GM12878 (cell line): Measurements from ENCODE around the gene CEP83. TPM values are rescaled to one million over a fixed set of nuclear protein-coding genes. Genes with fewer than 3 reads are reported as not detected.

Experiments used
- ATAC-seq: fragments of 200-7000 bp; cut with Tn5 transposase; 3 replicates; pipeline ENCODE4 v1.9.1; 2020; ENCODE audit warnings: mild to moderate bottlenecking, moderate library complexity
- BruUV-seq: library from RNA; stranded (reverse); fragments of 400-500 nt; replicated peaks from 2 replicates; lab custom pipeline; 2021; lab: Mats Ljungman, UMichigan
- CTCF ChIA-PET: fragments of 300-600 bp; sonication (Branson Sonifier 250); formaldehyde crosslinking; extraction: SDS; loops from one replicate; lab custom pipeline; 2021; ENCODE audit warnings: inconsistent platforms; lab: Yijun Ruan, JAX
- POLR2A ChIA-PET: fragments of 350-600 bp; formaldehyde crosslinking; extraction: SDS; loops from one replicate; lab custom pipeline; 2021; ENCODE audit warnings: inconsistent platforms; lab: Charles Lee
- RAD21 ChIA-PET: fragments of 300-600 bp; sonication (Branson Sonifier 250); formaldehyde crosslinking; loops from one replicate; lab custom pipeline; 2023; ENCODE audit warnings: antibody characterized with exemption; ENCODE audit not compliant: unreplicated experiment; lab: Charles Lee
- SMC1A ChIA-PET: fragments of 300-600 bp; sonication (Branson Sonifier 250); formaldehyde crosslinking; loops from one replicate; lab custom pipeline; 2023; ENCODE audit not compliant: unreplicated experiment, uncharacterized antibody; lab: Charles Lee
- DNase-seq: peaks from one replicate; pipeline ENCODE4 v3.0.0-alpha.2; 2011; ENCODE audit warnings: low read depth, low spot score
- FAIRE-seq: peaks from 3 replicates; lab custom pipeline; 2011; peaks lifted over from hg19 to GRCh38; lab: Jason Lieb, UNC
- H2AFZ ChIP-seq: 2 replicates; pipeline ENCODE4 v1.6.0; 2011; ENCODE audit warnings: low read depth, low read length, control low read depth; ENCODE audit not compliant: control insufficient read depth
- H3K27ac ChIP-seq: 2 replicates; pipeline ENCODE4 v1.5.1; 2011; ENCODE audit warnings: control low read depth; ENCODE audit not compliant: control insufficient read depth, insufficient read depth
- H3K27me3 ChIP-seq, 2 experiments: replicated peaks in 1 of 2; 2 replicates each; pipeline versions ENCODE4 v1.6.0 to v1.6.1; 2011; ENCODE audit warnings: low read length in 1 of 2; ENCODE audit not compliant: control insufficient read depth in 2 of 2, insufficient read depth in 2 of 2
- H3K36me3 ChIP-seq, 2 experiments: 2 replicates each; pipeline ENCODE4 v1.5.1; 2011; ENCODE audit warnings: low read length in 1 of 2; ENCODE audit not compliant: control insufficient read depth in 2 of 2, insufficient read depth in 2 of 2
- H3K4me1 ChIP-seq: 2 replicates; pipeline ENCODE4 v1.6.1; 2011; ENCODE audit warnings: mild to moderate bottlenecking, low read length, moderate library complexity, mixed read lengths; ENCODE audit not compliant: control insufficient read depth, insufficient read depth
- H3K4me2 ChIP-seq: 2 replicates; pipeline ENCODE4 v1.6.0; 2011; ENCODE audit warnings: control low read depth; ENCODE audit not compliant: control insufficient read depth, insufficient read depth
- H3K4me3 ChIP-seq: fragments of 200-600 bp; sonication (generic); 2 replicates; pipeline ENCODE4 v1.5.1; 2016
- H3K79me2 ChIP-seq: 2 replicates; pipeline ENCODE4 v1.6.0; 2011; ENCODE audit warnings: low read length; ENCODE audit not compliant: control insufficient read depth, insufficient read depth
- H3K9ac ChIP-seq: 2 replicates; pipeline ENCODE4 v1.8.0; 2011; ENCODE audit warnings: low read length, control low read depth, mixed read lengths; ENCODE audit not compliant: control insufficient read depth, insufficient read depth
- H3K9me3 ChIP-seq: replicated peaks from 3 replicates; pipeline ENCODE4 v1.5.1; 2011; ENCODE audit warnings: mild to moderate bottlenecking, low read length; ENCODE audit not compliant: control insufficient read depth, insufficient read depth
- H4K20me1 ChIP-seq: 2 replicates; pipeline ENCODE4 v1.6.0; 2011; ENCODE audit not compliant: control insufficient read depth, insufficient read depth
- CHD1 ChIP-seq: IDR thresholded peaks from 2 replicates; pipeline ENCODE4 v1.6.1; 2012; ENCODE audit warnings: low read depth, low read length, improper control_type of control experiment
- CUX1 ChIP-seq: IDR thresholded peaks from 2 replicates; pipeline ENCODE4 v1.6.1; 2012; ENCODE audit warnings: improper control_type of control experiment, low read depth, low read length; ENCODE audit not compliant: insufficient replicate concordance
- E4F1 ChIP-seq: fragments of 450-650 bp; IDR thresholded peaks from 2 replicates; pipeline ENCODE4 v1.6.1; 2018; ENCODE audit warnings: borderline replicate concordance, mild to moderate bottlenecking; ENCODE audit not compliant: partially characterized antibody
- JUND ChIP-seq: IDR thresholded peaks from 2 replicates; pipeline ENCODE4 v1.6.1; 2012; ENCODE audit warnings: low read depth, mild to moderate bottlenecking, low read length, improper control_type of control experiment, moderate library complexity
- MXI1 ChIP-seq: fragments of 150-350 bp; IDR thresholded peaks from 2 replicates; pipeline ENCODE4 v1.6.1; 2011; ENCODE audit warnings: low read depth, mild to moderate bottlenecking, inconsistent platforms, low read length, improper control_type of control experiment
- SIN3A ChIP-seq: IDR thresholded peaks from 2 replicates; pipeline ENCODE4 v1.6.1; 2012; ENCODE audit warnings: low read depth, low read length, improper control_type of control experiment
- SRF ChIP-seq, 2 experiments: IDR thresholded peaks; 2 replicates each; pipeline ENCODE4 v1.6.1; 2011; ENCODE audit warnings: low read depth in 2 of 2, low read length in 2 of 2, mild to moderate bottlenecking in 1 of 2, moderate library complexity in 1 of 2
- TBL1XR1 ChIP-seq: IDR thresholded peaks from 2 replicates; pipeline ENCODE4 v1.6.1; 2012; ENCODE audit warnings: low read depth, low read length, improper control_type of control experiment
- WRNIP1 ChIP-seq: IDR thresholded peaks from 2 replicates; pipeline ENCODE4 v1.6.1; 2011; ENCODE audit warnings: low read depth, low read length, improper control_type of control experiment, borderline replicate concordance
- YY1 ChIP-seq: IDR thresholded peaks from 2 replicates; pipeline ENCODE4 v1.6.1; 2011; ENCODE audit warnings: low read depth, mild to moderate bottlenecking, low read length
- ZBTB4 ChIP-seq: fragments of 450-650 bp; formaldehyde crosslinking; IDR thresholded peaks from 2 replicates; pipeline ENCODE4 v1.4.0; 2022; ENCODE audit warnings: mild to moderate bottlenecking, moderate library complexity
- ZSCAN29 ChIP-seq: fragments of 450-650 bp; IDR thresholded peaks from 2 replicates; pipeline ENCODE4 v1.6.1; 2017; ENCODE audit warnings: mild to moderate bottlenecking, moderate library complexity
- WGBS: methylation state at CpG from one replicate; pipeline ENCODE4 v1.1.6; 2016; ENCODE audit warnings: low lambda C conversion rate; ENCODE audit not compliant: insufficient replicate concordance, insufficient coverage; ENCODE audit errors: missing lambda C conversion rate; 5-methylcytosine and 5-hydroxymethylcytosine counted together
- in situ Hi-C: fragments of 300-500 bp; cut with MboI; formaldehyde crosslinking; loops from 9 replicates; pipeline ENCODE4 v1.14.3; 2018; ENCODE audit warnings: mixed read lengths
- intact Hi-C: fragments of 100-400 bp; cut with micrococcal nuclease; formaldehyde crosslinking; loops from one replicate; pipeline ENCODE4 v1.14.2; 2022; ENCODE audit not compliant: unreplicated experiment
- polyA plus RNA-seq, 11 experiments: library from polyadenylated mRNA; depleted of rRNA in 4 of 11; unstranded in 6 of 11; stranded (reverse) in 5 of 11; fragments of >200 nt; fragmentation: Nextera tagmentation in 4 of 11; fragmentation: Illumina TruSeq in 1 of 11; extraction: Ambion mirVana in 4 of 11; extraction: Trizol in 1 of 11; gene quantifications; 1 replicate in 1 of 11; 2 replicates in 10 of 11; pipeline versions ENCODE4 v1.2.1 to v1.2.3, GENCODE V29; 2011 to 2016; ENCODE audit warnings: inconsistent platforms in 2 of 11, missing spikeins in 2 of 11, low read depth in 1 of 11
- total RNA-seq, 4 experiments: library from RNA; depleted of rRNA in 3 of 4; stranded (reverse); fragments of >200 nt in 3 of 4; fragmentation: Illumina TruSeq in 1 of 4; extraction: Trizol in 1 of 4; gene quantifications; 2 replicates each; pipeline versions ENCODE4 v1.2.1 to v1.2.3, GENCODE V29; 2013 to 2021

Gene CEP83
- total and polyA plus RNA-seq, 10 of the 15 experiments (the other 5 are each of a cell fraction or from before 2014, with no cell fraction given) = 4.3 to 39.0 (median 22.5) TPM

GRCh38 chr12:94284046-94284445 lies 175.6 kb downstream of the CEP83 start:
- ChIA-PET POLR2A (interaction anchor here (0.6 kb wide), 1 partner anchor 9 kb away, joined by 4 read pairs; no protein-coding TSS in a partner anchor), RAD21 (no interaction called here), CTCF (no interaction called here), SMC1A (interaction anchor here (0.6 to 1.2 kb wide), 2 partner anchors 11 to 75 kb away, joined by 3 to 5 read pairs; no protein-coding TSS in a partner anchor)
- Histone ChIP-seq H3K9me3 (no peaks in the 10 kb centered on the region), H3K9ac (no peak overlapping the region), H2AFZ (no peak overlapping the region), H3K4me3 (no peak overlapping the region), H4K20me1 (no peaks in the 10 kb centered on the region), H3K4me1 (peaks cover 6% of the 10 kb centered on the region), H3K27me3 (no peaks in the 10 kb centered on the region), H3K27ac (no peak overlapping the region), H3K36me3 (peaks cover 11 to 34% of the 10 kb centered on the region in 2 experiments), H3K79me2 (no peaks in the 10 kb centered on the region), H3K4me2 (no peak overlapping the region)
- no peak for FAIRE-seq
- intact Hi-C loops (no loop called here), in situ Hi-C loops (no loop called here)
- DNase-seq = no peak
- BruUV-seq = no TSS peak
- no peak for ATAC-seq
- no CpG with 5 or more reads among the region's 1 CpG for WGBS
- TF ChIP-seq ZBTB4 (CRISPR knock-in tag) = no peak
- TF ChIP-seq CHD1 = no peak
- no peak for TF ChIP-seq JUND
- no peak for TF ChIP-seq CUX1
- TF ChIP-seq WRNIP1 = no peak
- no peak for TF ChIP-seq MXI1
- TF ChIP-seq ZSCAN29 = no peak
- TF ChIP-seq TBL1XR1 = no peak
- TF ChIP-seq YY1 = no peak
- TF ChIP-seq SRF (IDR thresholded peaks at IDR 0.05; ENCODE audit: low read depth in 2 of 2, low read length in 2 of 2) = no peak
- no peak for TF ChIP-seq E4F1
- no peak for TF ChIP-seq SIN3A
